Islet precursor cell (in vitro differentiated cells): Measurements from ENCODE around the gene RORB.

Experiments used
- DNase-seq: peaks from one replicate; pipeline ENCODE4 v3.0.0-alpha.2; 2018

RORB gene

DNA sequence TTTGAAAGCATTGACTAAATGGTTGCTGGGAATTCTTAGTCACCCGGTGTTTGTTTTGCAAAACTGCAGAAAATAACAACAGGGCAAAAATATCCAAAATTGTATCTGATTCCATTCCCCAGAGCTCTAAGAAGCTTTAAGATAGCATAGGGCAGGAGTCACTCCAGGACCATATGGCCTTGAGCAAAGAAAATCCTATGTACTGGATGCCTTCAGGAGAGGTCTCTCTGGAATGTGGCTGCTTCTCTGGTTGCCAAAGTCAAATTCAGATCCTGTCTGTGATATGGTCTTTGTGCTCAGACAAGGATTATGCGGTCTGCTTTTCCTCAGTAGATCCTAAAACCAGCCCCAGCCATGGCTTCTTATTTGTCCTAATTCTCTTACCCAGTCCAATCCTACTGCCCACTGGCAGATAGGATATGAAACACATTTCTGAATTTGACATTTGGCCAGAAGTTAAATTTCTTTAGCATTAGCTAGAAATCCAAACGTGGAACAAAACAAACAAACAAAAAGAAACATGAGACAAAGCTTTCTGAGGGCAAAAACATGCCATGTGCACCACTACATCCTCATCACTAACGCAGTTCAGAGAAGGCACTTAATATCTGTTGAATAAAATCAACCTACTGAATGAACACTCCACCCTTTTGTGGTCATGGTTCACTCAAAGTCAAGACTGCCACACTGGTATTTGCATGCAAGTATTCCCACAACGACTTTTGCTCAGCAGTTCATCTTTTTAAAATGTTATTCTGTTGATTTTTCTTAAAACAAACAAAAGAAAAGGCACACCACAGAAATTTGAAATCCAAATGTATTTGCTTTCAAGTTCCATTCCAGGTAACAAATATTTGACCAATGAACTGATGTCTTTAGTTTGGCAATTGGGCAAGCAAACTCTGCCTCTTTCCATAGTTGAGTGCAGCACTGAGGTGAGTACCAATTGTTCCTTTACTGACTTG is 224.8 kb downstream of the RORB start:
- peak; percentile 76 for DNase-seq

DNA sequence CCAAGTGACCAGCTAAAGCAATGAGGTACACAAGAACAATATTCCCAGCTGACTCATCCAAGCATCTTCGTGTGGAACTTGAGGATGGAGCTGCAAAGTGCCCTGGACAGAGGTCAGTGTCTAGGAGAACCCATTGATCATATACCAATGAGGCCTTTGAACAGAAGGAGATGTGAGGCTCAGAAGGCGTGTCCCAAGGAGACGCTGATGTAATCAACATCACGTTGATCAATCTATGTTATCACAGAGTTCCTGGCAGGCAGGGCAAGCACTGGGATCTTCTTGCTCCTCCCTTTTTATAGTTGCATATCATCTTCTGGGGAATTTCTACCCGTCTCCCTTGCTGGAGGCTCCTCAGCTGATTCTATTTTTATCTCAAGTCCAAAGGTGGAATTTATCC is 227.2 kb downstream of the RORB start:
- DNase-seq: no peak

DNA sequence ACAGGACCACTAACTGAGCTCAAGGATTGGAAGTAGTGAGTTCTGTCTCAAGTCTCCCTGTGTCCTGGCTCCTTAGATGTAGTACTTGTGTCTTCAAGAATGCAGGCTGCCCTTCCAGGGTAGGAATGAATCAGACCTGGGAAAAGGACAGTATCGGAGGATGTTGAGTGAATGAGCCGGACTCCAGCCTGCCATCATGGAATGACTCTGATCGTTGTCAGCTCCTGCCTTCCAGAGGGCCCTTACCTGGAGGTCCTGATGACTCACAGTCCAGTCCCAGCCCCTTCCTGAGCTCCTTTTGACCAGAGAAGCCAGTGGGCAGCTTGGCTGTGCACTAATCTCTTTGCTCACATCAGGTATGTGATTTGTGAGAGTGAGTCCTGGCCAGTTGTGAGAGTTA is 229.4 kb downstream of the RORB start:
- DNase-seq: peak; percentile 94

DNA sequence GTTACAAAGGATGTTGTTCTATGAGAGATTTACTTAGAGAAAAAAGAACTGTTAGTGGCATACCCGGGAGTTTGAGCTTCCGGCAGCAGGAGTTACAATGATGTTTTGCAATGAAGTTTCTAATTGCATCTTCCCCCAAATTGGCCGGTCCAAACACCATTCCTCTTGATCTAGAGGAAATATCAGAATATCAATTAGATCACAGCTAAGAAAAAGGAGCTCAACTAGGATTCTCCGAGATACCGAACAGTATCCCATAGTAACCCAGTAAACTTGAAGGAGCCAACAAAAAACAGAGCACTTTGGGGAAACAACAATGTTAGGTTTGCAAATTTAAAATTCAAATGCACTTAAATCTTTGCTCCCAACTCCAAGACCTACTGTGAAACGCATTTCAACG is 231.0 kb downstream of the RORB start:
- no peak for DNase-seq

DNA sequence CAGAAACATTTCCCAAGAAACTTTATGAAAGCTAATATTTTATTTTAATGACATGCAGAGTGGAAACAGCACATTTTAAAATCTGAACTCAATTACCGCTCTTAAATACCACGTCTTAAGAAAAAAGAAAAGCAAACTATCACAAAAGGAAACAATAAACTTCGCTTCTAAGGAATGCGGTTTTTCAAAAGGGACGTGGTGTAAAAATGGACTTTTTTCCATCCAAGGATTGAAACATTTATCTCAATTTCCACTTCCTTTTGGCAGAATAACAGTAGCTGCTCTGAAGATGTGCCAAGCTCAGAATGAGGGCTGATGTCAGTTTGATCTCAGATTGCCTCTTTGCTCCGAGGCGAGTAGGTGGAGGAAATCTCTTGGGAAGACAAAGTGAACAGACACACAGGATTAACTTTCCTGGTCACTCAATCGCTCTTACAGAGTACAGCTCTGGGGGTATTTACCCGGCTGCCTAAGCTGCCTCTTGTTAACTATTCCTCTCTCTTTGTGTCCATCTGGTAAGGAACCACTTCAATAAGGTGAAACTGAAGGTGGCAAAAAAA is 232.1 kb downstream of the RORB start:
- DNase-seq: no peak

DNA sequence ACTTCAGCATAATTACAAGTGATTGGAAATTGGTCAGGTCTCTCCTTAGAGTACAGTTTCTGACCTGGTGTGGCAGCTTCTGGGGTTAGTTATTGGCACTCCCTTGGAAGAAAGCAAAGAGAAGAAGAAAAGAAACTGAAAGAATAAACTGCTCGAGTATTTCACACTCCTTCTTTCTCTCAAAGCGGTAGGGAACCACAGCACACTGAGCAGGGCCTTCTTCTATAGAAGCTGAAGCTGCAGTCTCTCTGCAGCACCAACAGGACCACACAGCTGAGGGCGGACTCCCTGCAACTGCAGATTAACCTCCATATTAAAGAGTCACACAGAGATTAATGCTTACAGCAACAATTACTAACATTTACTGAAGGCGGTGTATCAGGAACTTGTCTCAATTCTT is 238.6 kb downstream of the RORB start:
- no peak for DNase-seq

DNA sequence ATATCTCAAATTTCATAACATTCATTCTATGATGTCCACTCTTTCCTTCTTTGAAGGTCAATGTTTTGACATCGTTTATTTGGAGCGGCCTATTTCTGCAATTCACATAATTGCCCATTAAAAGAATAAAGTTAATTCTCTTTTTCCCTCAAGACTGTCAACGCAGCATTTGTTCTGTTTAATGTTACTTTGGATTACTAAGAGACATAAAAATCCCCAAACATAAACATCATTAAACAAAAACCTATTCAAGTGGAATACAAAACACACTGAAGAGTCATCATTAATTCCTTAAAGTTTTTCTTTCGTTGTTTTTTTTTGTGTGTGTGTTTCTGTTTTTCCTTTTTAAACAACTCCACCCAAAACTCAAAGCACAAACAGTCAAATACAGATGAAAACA is 239.5 kb downstream of the RORB start:
- DNase-seq: no peak

DNA sequence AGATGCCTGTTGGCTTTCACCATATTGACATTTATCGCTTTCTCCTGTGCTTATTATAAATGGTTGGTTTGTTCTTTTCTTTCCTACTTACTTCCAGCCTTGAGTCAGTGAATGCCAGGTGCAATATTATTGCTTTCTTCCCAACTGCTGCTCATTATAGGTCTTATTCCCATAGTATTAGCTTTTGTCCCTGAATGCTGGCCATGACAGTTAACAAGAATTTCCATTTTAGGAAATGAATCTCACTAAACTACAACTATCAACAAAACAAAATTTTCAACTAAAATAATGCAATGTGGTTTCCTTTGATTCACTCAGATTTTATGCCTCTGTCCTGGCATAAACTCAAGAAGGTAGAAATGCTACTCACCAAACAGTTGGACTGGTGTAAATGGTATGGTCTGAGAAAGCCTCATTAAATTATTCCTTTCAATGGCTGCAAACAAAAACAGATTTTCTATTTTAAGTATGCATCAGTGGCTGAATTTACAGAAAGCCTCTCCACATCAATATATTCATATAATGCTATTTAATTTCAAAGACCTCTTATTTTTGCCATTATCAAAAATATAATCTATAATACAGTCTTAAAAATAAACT is 245.2 kb downstream of the RORB start:
- no peak for DNase-seq
